AG04450 (cell line): Measurements from ENCODE around the gene ST8SIA1. TPM values are rescaled to one million over a fixed set of nuclear protein-coding genes. Genes with fewer than 3 reads are reported as not detected.

Experiments used
- CTCF ChIA-PET: fragments of 300-600, 350-600 bp; formaldehyde crosslinking; extraction: SDS; loops from one replicate; lab custom pipeline; 2022; ENCODE audit warnings: antibody characterized with exemption, inconsistent platforms; lab: Charles Lee
- POLR2A ChIA-PET: fragments of 350-600 bp; formaldehyde crosslinking; extraction: SDS; loops from one replicate; lab custom pipeline; 2021; ENCODE audit warnings: antibody characterized with exemption, inconsistent platforms; lab: Yijun Ruan, JAX
- DNase-seq: peaks from one replicate; pipeline ENCODE4 v3.0.0-alpha.2; 2011; ENCODE audit warnings: low read depth, low spot score
- H3K27ac ChIP-seq: one replicate; pipeline ENCODE4 v1.5.1; 2012; ENCODE audit warnings: low read depth, low read length, control low read depth
- H3K27me3 ChIP-seq: one replicate; pipeline ENCODE4 v1.6.0; 2012; ENCODE audit warnings: low read length; ENCODE audit not compliant: control insufficient read depth, insufficient read depth
- H3K4me3 ChIP-seq: 2 replicates; pipeline ENCODE4 v1.5.1; 2011; ENCODE audit warnings: mild to moderate bottlenecking, low read depth, low read length, control low read depth
- H3K9me3 ChIP-seq: 2 replicates; pipeline ENCODE4 v1.5.1; 2012; ENCODE audit warnings: low read length; ENCODE audit not compliant: control insufficient read depth, insufficient read depth
- polyA plus RNA-seq: library from polyadenylated mRNA; depleted of rRNA; stranded (reverse); fragments of >200 nt; gene quantifications from 2 replicates; pipeline ENCODE4 v1.2.3, GENCODE V29; 2011
- TF ChIP-seq, protein P1 (sequence below): IDR thresholded peaks from 2 replicates; pipeline ENCODE4 v1.5.1; 2011; ENCODE audit warnings: low read depth, low read length, control low read depth, inconsistent platforms

ST8SIA1 gene
- polyA plus RNA-seq, 1 experiment = 0.26 TPM

DNA sequence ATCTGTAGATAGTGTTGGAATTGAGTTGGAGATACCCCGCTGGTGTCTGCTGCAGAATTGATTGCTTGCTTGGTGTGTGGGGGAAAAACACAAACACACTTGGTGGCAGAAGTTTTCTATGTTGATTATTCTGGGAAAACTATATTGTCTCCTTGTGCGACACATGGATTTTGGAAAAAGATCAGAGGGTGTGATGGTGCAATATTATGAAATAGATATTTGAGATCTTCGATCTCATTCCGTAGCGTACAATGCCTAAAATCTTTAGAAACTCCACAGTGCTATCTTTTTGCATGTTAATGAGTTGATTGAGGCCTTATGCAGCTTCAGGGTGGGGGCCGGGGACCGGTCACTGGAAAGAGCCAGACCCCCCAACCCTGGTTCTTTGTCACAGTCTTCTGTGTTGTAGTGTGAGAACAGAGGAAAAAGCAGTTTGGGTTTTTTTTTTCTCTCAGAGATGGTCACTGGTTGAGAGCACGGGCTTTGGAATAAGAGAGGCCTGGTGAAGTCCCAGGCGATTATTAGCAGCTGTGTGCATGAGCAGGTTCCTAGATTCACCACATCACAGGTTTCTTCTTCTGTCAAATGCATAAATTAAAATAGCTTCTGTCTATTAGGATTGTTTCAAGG, 88.2 kb downstream of the ST8SIA1 start:
- POLR2A ChIA-PET = no interaction called here
- CTCF ChIA-PET = no interaction called here
- Histone ChIP-seq H3K9me3 (no peaks in the 10 kb centered on the region), H3K4me3 (no peak overlapping the region), H3K27me3 (no peaks in the 10 kb centered on the region), H3K27ac (no peak overlapping the region)
- TF ChIP-seq, protein P1, sequence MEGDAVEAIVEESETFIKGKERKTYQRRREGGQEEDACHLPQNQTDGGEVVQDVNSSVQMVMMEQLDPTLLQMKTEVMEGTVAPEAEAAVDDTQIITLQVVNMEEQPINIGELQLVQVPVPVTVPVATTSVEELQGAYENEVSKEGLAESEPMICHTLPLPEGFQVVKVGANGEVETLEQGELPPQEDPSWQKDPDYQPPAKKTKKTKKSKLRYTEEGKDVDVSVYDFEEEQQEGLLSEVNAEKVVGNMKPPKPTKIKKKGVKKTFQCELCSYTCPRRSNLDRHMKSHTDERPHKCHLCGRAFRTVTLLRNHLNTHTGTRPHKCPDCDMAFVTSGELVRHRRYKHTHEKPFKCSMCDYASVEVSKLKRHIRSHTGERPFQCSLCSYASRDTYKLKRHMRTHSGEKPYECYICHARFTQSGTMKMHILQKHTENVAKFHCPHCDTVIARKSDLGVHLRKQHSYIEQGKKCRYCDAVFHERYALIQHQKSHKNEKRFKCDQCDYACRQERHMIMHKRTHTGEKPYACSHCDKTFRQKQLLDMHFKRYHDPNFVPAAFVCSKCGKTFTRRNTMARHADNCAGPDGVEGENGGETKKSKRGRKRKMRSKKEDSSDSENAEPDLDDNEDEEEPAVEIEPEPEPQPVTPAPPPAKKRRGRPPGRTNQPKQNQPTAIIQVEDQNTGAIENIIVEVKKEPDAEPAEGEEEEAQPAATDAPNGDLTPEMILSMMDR = no peak
- no peak for DNase-seq

DNA sequence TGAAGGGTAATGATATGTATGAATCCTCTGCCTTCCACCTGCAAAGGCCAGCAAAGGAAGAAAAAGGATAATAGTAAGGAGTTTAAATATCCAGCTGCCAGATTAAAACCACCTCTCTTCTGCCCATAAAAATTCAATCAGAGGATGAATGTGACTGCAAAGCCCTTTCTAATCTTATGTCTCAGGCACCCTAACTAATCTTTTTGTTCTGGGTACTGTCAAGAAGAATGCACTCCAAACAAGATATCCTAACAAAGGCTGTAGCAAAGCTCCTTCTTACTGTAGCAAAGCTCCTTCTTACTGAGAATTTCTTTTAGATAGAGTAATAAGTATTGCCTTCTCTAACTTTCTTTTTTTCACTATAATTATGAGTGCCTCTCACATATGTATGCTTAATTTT, 91.8 kb downstream of the ST8SIA1 start:
- Histone ChIP-seq H3K4me3 (no peak overlapping the region), H3K9me3 (no peaks in the 10 kb centered on the region), H3K27ac (no peak overlapping the region), H3K27me3 (no peaks in the 10 kb centered on the region)
- TF ChIP-seq, protein P1 = no peak
- ChIA-PET POLR2A (no interaction called here), CTCF (interaction anchor here (0.8 kb wide), 1 partner anchor 33 kb away, joined by 3 read pairs; no protein-coding TSS in a partner anchor)
- no peak for DNase-seq

DNA sequence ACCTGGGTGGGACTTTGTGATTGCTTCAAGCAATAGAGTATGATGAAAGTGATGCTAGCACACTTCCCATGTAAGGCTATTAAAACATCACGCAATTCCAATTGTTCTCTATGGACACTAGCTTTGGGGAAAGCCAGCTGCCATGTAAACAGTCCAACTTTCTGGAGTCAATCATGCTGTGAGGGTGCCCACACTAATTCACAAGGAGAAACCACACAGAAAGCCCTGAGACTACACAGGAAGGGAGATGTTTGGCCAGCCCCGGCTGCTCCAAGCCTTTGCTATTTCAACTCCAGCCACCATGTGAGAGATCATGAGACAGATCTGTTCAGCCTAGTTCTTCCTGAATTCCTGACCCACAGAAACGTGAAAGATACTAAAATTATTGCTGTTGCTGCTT, 96.3 kb downstream of the ST8SIA1 start:
- Histone ChIP-seq H3K4me3 (no peak overlapping the region), H3K27me3 (no peaks in the 10 kb centered on the region), H3K27ac (no peak overlapping the region), H3K9me3 (no peaks in the 10 kb centered on the region)
- ChIA-PET CTCF (no interaction called here), POLR2A (no interaction called here)
- TF ChIP-seq, protein P1 = no peak
- DNase-seq = no peak

DNA sequence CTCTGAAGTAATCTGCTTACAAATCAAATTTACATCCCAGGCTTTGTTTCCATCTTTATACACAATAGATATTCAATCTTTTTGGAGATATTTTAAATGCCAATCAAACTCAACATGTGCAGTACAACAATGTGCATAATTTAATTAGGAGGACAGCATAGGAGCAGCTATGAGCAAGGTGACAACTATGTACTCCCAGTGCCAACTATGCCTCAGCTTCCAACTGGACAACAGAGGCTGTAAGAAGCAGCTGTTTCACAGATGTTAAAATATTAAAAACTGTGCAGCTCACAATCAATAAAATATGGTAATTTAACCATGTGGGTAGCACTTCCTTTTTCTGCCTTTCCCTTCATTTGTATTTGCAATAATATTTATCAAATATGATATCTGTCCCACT, 99.9 kb downstream of the ST8SIA1 start:
- DNase-seq = no peak
- Histone ChIP-seq H3K9me3 (no peaks in the 10 kb centered on the region), H3K27me3 (no peaks in the 10 kb centered on the region), H3K4me3 (no peak overlapping the region), H3K27ac (no peak overlapping the region)
- ChIA-PET CTCF (interaction anchor here (0.6 to 1.3 kb wide), 2 partner anchors 95 to 554 kb away, joined by 3 read pairs; no protein-coding TSS in a partner anchor), POLR2A (no interaction called here)
- TF ChIP-seq, protein P1 = no peak

DNA sequence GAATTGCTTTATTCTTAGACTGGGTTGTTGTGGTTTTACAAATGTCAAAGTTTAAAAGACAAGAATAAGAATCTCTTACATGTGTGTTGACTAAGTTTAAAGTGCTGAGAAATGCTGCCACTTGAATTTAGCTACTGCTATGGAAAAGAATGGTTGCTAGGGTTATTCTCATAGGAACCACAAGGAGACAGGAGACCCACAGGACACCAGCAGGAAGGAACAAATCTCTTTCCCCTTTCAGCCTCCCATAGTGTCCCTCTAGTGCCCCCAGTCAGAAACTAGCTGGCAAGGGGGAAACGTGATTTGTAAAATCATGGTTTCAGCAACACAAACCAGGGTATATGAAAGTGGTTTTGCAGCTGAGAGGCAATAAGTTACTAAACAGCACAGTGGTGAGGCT, 102.7 kb downstream of the ST8SIA1 start:
- no peak overlapping the region for H3K4me3 ChIP-seq
- no peaks in the 10 kb centered on the region for H3K9me3 ChIP-seq
- H3K27me3 ChIP-seq = no peaks in the 10 kb centered on the region
- no peak for DNase-seq
- H3K27ac ChIP-seq = no peak overlapping the region
- POLR2A ChIA-PET = no interaction called here
- CTCF ChIA-PET = interaction anchor here (1.0 kb wide), 1 partner anchor 104 kb away, joined by 6 read pairs; no protein-coding TSS in a partner anchor
- TF ChIP-seq, protein P1 = no peak
